GM23338 (cell line): ENCODE results near the gene IFNA4.
"Not testable (repeated sequence)": the region's sequence is repeated elsewhere in the genome, so short reads cannot be mapped to it uniquely, and the experiment has no call there.

Experiments
- CREB1 ChIP-seq: fragments of 250-450 bp; sonication (Bioruptor Pico); IDR thresholded peaks from 2 replicates; pipeline ENCODE4 v1.5.0; 2020; ENCODE audit warnings: low read depth, mild to moderate bottlenecking, moderate library complexity
- EZH2 ChIP-seq: fragments of 200-600 bp; sonication (generic); IDR thresholded peaks from one replicate; pipeline ENCODE4 v1.8.0; 2017; ENCODE audit warnings: antibody characterized with exemption, mild to moderate bottlenecking, low read depth; ENCODE audit not compliant: unreplicated experiment
- EZH2phosphoT487 ChIP-seq: fragments of 200-600 bp; sonication (generic); IDR thresholded peaks from one replicate; pipeline ENCODE4 v1.8.1; 2018; ENCODE audit warnings: antibody characterized with exemption; ENCODE audit not compliant: unreplicated experiment
- JUNB ChIP-seq: IDR thresholded peaks from one replicate; pipeline ENCODE4 v1.6.1; 2016; ENCODE audit warnings: antibody characterized with exemption; ENCODE audit not compliant: unreplicated experiment
- NANOG ChIP-seq: IDR thresholded peaks from 2 replicates; pipeline ENCODE4 v1.6.1; 2016; ENCODE audit warnings: antibody characterized with exemption, borderline replicate concordance
- POLR2AphosphoS5 ChIP-seq: IDR thresholded peaks from 2 replicates; pipeline ENCODE4 v1.6.1; 2016; ENCODE audit warnings: antibody characterized with exemption, low read depth
- STAT1 ChIP-seq: IDR thresholded peaks from one replicate; pipeline ENCODE4 v1.6.1; 2016; ENCODE audit warnings: antibody characterized with exemption; ENCODE audit not compliant: unreplicated experiment
- ZNF114 ChIP-seq: fragments of 250-450 bp; sonication (Bioruptor Pico); IDR thresholded peaks from 2 replicates; pipeline ENCODE4 v1.5.0; 2020; ENCODE audit warnings: mild to moderate bottlenecking, moderate library complexity
- ZNF331 ChIP-seq: fragments of 250-450 bp; sonication (Bioruptor Pico); IDR thresholded peaks from 2 replicates; pipeline ENCODE4 v1.5.0; 2020; ENCODE audit warnings: low read depth, mild to moderate bottlenecking, moderate library complexity
- TF ChIP-seq, protein P1 (sequence below), 2 experiments: fragments of 200-600 bp in 1 of 2; sonication (generic) in 1 of 2; conservative IDR thresholded peaks; 2 replicates each; pipeline versions ENCODE4 v1.5.1 to v1.6.1; 2016 to 2017; ENCODE audit warnings: antibody characterized with exemption in 2 of 2, low read depth in 2 of 2, mild to moderate bottlenecking in 2 of 2, moderate library complexity in 1 of 2
- TF ChIP-seq, protein P2 (sequence below): IDR thresholded peaks from one replicate; pipeline ENCODE4 v1.6.1; 2018; ENCODE audit warnings: antibody characterized with exemption; ENCODE audit not compliant: unreplicated experiment
- TF ChIP-seq, protein P3 (sequence below): IDR thresholded peaks from 2 replicates; pipeline ENCODE4 v1.6.1; 2016; ENCODE audit warnings: antibody characterized with exemption
- TF ChIP-seq, protein P4 (sequence below): fragments of 250-450 bp; sonication (Bioruptor Pico); IDR thresholded peaks from 2 replicates; pipeline ENCODE4 v1.5.0; 2020; ENCODE audit warnings: mild to moderate bottlenecking, moderate library complexity

DNA sequence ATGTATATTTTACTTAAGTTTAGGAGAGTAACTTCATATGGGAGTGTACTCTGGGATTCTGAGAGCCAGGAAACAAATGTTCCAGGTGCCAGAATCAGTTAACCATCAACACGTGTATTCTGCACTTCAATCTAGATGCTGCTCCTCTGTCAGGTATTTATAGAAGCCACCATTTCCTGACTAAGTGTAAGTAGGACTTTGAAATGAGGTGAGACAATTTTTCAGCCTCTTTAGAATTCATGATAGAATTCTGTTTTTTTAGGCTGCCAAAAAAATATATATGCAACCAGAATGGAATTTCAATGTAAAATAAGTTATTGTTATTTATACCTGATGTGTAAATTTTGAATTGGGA, 49.0 kb upstream of the IFNA4 start:
- TF ChIP-seq CREB1 (CRISPR knock-in tag); EZH2phosphoT487; ZNF114 (CRISPR knock-in tag); POLR2AphosphoS5; EZH2; JUNB; ZNF331 (CRISPR knock-in tag); STAT1; NANOG: not testable (repeated sequence)
- TF ChIP-seq, protein P1, sequence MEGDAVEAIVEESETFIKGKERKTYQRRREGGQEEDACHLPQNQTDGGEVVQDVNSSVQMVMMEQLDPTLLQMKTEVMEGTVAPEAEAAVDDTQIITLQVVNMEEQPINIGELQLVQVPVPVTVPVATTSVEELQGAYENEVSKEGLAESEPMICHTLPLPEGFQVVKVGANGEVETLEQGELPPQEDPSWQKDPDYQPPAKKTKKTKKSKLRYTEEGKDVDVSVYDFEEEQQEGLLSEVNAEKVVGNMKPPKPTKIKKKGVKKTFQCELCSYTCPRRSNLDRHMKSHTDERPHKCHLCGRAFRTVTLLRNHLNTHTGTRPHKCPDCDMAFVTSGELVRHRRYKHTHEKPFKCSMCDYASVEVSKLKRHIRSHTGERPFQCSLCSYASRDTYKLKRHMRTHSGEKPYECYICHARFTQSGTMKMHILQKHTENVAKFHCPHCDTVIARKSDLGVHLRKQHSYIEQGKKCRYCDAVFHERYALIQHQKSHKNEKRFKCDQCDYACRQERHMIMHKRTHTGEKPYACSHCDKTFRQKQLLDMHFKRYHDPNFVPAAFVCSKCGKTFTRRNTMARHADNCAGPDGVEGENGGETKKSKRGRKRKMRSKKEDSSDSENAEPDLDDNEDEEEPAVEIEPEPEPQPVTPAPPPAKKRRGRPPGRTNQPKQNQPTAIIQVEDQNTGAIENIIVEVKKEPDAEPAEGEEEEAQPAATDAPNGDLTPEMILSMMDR (conservative IDR thresholded peaks at IDR 0.05; ENCODE audit: low read depth in 2 of 2) = not testable (repeated sequence)
- TF ChIP-seq, protein P2, sequence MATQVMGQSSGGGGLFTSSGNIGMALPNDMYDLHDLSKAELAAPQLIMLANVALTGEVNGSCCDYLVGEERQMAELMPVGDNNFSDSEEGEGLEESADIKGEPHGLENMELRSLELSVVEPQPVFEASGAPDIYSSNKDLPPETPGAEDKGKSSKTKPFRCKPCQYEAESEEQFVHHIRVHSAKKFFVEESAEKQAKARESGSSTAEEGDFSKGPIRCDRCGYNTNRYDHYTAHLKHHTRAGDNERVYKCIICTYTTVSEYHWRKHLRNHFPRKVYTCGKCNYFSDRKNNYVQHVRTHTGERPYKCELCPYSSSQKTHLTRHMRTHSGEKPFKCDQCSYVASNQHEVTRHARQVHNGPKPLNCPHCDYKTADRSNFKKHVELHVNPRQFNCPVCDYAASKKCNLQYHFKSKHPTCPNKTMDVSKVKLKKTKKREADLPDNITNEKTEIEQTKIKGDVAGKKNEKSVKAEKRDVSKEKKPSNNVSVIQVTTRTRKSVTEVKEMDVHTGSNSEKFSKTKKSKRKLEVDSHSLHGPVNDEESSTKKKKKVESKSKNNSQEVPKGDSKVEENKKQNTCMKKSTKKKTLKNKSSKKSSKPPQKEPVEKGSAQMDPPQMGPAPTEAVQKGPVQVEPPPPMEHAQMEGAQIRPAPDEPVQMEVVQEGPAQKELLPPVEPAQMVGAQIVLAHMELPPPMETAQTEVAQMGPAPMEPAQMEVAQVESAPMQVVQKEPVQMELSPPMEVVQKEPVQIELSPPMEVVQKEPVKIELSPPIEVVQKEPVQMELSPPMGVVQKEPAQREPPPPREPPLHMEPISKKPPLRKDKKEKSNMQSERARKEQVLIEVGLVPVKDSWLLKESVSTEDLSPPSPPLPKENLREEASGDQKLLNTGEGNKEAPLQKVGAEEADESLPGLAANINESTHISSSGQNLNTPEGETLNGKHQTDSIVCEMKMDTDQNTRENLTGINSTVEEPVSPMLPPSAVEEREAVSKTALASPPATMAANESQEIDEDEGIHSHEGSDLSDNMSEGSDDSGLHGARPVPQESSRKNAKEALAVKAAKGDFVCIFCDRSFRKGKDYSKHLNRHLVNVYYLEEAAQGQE = not testable (repeated sequence)
- TF ChIP-seq, protein P3, sequence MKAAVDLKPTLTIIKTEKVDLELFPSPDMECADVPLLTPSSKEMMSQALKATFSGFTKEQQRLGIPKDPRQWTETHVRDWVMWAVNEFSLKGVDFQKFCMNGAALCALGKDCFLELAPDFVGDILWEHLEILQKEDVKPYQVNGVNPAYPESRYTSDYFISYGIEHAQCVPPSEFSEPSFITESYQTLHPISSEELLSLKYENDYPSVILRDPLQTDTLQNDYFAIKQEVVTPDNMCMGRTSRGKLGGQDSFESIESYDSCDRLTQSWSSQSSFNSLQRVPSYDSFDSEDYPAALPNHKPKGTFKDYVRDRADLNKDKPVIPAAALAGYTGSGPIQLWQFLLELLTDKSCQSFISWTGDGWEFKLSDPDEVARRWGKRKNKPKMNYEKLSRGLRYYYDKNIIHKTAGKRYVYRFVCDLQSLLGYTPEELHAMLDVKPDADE = not testable (repeated sequence)
- TF ChIP-seq, protein P4, sequence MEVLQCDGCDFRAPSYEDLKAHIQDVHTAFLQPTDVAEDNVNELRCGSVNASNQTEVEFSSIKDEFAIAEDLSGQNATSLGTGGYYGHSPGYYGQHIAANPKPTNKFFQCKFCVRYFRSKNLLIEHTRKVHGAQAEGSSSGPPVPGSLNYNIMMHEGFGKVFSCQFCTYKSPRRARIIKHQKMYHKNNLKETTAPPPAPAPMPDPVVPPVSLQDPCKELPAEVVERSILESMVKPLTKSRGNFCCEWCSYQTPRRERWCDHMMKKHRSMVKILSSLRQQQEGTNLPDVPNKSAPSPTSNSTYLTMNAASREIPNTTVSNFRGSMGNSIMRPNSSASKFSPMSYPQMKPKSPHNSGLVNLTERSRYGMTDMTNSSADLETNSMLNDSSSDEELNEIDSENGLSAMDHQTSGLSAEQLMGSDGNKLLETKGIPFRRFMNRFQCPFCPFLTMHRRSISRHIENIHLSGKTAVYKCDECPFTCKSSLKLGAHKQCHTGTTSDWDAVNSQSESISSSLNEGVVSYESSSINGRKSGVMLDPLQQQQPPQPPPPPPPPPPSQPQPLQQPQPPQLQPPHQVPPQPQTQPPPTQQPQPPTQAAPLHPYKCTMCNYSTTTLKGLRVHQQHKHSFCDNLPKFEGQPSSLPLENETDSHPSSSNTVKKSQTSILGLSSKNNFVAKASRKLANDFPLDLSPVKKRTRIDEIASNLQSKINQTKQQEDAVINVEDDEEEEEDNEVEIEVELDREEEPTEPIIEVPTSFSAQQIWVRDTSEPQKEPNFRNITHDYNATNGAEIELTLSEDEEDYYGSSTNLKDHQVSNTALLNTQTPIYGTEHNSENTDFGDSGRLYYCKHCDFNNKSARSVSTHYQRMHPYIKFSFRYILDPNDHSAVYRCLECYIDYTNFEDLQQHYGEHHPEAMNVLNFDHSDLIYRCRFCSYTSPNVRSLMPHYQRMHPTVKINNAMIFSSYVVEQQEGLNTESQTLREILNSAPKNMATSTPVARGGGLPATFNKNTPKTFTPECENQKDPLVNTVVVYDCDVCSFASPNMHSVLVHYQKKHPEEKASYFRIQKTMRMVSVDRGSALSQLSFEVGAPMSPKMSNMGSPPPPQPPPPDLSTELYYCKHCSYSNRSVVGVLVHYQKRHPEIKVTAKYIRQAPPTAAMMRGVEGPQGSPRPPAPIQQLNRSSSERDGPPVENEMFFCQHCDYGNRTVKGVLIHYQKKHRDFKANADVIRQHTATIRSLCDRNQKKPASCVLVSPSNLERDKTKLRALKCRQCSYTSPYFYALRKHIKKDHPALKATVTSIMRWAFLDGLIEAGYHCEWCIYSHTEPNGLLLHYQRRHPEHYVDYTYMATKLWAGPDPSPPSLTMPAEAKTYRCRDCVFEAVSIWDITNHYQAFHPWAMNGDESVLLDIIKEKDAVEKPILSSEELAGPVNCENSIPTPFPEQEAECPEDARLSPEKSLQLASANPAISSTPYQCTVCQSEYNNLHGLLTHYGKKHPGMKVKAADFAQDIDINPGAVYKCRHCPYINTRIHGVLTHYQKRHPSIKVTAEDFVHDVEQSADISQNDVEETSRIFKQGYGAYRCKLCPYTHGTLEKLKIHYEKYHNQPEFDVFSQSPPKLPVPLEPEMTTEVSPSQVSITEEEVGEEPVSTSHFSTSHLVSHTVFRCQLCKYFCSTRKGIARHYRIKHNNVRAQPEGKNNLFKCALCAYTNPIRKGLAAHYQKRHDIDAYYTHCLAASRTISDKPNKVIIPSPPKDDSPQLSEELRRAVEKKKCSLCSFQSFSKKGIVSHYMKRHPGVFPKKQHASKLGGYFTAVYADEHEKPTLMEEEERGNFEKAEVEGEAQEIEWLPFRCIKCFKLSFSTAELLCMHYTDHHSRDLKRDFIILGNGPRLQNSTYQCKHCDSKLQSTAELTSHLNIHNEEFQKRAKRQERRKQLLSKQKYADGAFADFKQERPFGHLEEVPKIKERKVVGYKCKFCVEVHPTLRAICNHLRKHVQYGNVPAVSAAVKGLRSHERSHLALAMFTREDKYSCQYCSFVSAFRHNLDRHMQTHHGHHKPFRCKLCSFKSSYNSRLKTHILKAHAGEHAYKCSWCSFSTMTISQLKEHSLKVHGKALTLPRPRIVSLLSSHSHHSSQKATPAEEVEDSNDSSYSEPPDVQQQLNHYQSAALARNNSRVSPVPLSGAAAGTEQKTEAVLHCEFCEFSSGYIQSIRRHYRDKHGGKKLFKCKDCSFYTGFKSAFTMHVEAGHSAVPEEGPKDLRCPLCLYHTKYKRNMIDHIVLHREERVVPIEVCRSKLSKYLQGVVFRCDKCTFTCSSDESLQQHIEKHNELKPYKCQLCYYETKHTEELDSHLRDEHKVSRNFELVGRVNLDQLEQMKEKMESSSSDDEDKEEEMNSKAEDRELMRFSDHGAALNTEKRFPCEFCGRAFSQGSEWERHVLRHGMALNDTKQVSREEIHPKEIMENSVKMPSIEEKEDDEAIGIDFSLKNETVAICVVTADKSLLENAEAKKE (CRISPR knock-in tag) = not testable (repeated sequence)
